ENCODE measurements around the gene MYO1G.
"Not testable (repeated sequence)": the region's sequence is repeated elsewhere in the genome, so short reads cannot be mapped to it uniquely, and the experiment has no call there.

Gene MYO1G

GRCh38 chr7:44936322-44936721 is 42.5 kb downstream of the MYO1G start:
- no peak for DNase-seq (ENCODE audit: low read depth)

DNA sequence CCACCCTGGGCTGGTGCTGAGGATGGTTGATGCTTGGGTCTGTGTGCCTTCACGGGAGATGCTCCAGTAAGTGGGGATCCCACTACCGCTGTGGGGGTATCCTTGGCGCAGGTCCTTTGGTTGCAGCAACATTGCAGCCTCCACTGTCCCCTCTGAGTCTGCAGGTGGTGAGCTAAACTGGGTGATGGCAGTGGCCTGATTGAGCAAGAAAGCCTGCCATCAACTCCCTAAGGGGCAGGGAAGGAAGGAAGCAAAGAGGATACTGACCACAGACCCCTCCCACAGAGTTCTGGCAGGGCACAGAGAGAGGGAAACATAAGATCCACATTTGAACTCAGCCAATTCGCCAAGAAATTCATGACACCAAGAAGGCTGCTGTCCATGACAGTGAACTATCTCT is 43.2 kb downstream of the MYO1G start:
- DNase-seq (ENCODE audit: low read depth) = no peak

DNA sequence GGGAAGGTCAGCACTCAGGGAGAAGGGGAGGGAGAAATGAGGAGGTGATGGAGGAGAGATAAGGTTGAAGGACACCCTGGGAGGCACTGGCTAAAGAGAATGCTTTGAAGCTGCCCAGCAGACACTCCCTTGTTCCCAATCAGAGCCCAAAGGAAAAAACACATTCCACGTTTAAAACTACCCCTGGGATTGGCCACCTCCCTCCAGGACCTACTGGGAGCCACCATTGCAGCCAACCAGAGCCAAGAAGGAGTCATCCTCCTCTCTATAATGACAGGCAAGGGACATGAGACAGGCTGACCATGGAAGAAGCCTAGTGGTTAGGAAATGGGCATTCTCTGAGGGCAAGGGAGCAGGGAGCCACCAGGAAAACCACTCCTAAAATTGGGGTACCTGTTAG is 43.8 kb downstream of the MYO1G start:
- DNase-seq (ENCODE audit: low read depth) = no peak

DNA sequence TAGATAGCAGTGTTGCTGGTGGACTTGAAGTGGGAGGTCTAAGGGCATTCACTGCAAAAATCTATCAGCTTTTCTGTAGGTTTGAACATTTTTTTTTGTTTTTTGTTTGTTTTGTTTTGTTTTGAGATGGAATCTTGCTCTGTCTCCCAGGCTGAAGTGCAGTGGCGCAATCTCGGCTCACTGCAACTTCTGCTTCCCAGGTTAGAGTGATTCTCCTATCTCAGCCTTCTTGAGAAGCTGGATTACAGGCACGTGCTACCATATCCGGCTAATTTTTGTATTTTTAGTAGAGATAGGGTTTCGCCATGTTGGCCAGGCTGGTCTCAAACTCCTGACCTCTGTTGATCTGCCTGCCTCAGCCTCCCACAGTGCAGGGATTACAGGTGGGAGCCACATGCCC is 44.3 kb downstream of the MYO1G start:
- DNase-seq (ENCODE audit: low read depth) = not testable (repeated sequence)

DNA sequence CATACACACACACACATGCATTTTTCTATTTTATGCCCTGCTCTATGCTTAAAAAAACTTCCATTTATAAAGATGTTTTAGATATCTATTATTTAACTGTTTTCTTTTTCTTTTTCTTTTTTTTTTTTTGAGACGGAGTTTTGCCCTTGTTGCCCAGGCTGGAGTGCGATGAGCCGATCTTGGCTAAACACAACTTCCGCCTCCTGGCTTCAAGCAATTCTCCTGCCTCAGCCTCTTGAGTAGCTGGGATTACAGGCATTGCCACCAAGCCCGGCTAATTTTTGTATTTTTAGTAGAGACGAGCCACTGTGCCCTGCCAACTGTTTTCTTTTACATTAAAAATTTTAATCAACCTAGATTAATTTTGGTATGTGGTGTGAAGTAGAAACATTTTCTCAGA is 47.9 kb downstream of the MYO1G start:
- no peak for DNase-seq (ENCODE audit: low read depth)

DNA sequence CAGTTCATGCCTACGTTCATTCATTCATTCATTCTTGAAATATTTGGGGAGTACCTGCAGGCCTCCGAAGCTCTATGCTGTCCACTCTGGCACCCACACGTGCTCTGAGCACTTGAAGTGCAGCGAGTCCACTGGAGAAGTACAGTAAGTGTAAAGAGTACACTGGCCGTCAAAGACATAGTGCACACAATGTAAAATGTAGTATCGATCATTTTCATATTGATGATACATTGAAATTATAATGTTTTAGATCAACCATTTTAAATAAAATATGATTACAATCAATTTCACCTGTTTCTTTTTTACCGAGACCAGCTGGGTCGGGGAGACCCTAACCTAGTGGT is 56.5 kb downstream of the MYO1G start:
- no peak for DNase-seq (ENCODE audit: low read depth)

- peak; percentile 92 for DNase-seq (ENCODE audit: low read depth)
Observed at GRCh38 chr7:44921607-44922350, 57.0 kb downstream of the MYO1G start.

DNA sequence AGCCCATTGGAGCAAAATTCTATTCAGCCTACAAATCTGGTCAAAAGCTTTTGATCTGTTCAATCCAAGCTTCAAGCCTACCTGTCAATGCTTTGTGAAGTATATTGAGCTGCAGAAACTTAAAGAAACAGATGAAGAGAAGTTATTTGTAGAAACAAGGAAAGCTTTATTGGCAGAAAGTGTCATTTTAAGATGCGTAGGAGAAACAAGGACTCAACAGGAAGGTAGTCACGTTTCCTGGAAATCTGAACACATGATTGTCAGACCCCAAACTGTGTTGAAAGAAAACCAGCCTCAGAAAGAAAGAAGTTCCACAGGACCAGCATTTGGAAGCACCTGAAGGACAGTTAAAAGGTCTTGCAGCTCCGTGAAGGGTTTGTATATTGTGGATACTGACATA is 58.7 kb downstream of the MYO1G start:
- DNase-seq (ENCODE audit: low read depth) = no peak

DNA sequence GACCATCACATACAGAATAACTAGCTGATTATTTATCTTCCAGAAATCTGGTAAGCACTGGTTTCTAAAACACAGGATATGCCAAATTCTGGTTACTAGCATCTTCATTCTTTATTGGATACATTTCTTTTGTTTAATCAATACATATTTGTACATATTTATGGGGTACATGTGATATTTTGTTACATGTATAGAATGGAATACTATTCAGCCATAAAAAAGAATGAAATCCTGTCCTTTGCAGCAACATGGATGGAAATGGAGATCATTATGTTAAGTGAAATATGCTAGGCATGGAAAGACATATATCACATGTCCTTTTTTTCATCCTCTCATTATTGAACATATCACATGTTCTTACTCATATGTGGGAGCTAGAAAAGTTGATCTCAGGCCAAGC is 60.8 kb downstream of the MYO1G start:
- DNase-seq (ENCODE audit: low read depth) = no peak

DNA sequence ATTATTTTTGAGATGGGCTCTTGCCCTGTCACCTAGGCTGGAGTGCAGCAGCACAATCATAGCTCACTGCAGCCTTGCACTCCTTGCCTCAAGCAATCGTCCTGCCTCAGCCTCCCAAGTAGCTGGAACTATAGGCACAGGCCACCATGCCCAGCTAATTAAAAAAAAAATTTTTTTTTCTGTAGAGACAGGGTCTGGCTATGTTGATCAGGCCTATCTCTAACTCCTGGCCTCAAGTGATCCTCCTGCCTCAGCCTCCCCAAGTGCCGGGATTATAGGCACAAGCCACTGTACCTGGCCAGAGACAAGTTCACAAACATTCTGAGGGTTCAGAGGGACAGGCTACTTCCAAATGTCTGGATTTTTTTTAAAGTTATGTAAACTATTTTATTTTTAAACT is 61.4 kb downstream of the MYO1G start:
- no peak for DNase-seq (ENCODE audit: low read depth)

DNA sequence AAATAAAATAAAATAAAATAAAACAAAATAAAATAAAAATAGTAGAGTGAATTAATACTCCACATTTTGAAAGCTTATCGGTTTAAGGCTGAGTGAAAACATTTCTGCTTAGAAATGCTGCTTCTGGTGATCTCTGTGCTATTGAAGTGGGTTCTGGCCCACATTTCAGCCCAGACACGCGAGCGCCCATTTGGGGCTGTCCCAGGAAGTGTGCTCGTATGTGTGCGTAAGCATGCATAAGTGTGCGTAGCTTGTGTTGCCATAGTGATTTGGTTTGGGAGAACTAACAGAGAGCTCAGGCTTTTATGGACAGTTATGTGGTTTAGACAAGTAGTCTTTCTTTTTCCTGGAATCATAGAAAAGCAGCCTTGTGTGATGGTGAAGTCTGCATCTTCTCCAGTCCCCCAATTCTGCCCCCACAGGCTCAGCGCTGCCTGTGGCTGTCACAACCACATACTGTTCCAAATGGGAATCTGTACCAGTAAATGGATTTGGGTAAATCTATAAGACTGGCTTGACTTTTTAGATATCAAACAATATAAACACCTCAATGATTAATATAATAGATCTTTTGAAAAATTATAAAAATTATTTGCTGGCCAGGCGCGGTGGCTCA is 63.7 kb downstream of the MYO1G start:
- peak; percentile 58 for DNase-seq (ENCODE audit: low read depth)

GRCh38 chr7:44912775-44913347 is 66.0 kb downstream of the MYO1G start:
- DNase-seq (ENCODE audit: low read depth) = no peak

Data from activated T-cell treated with anti-CD3 and anti-CD28 coated beads for 24 hours (primary cell).